DOHH2 (cell line): ENCODE results near the gene NTNG1.

ENCODE experiments used
- CTCF ChIP-seq: fragments of 200-600 bp; sonication (generic); IDR thresholded peaks from one replicate; pipeline ENCODE4 v1.5.1; 2014; ENCODE audit warnings: antibody characterized with exemption, mild to moderate bottlenecking, low read depth, low read length; ENCODE audit not compliant: poor library complexity, severe bottlenecking
- EZH2phosphoT487 ChIP-seq: fragments of 200-600 bp; sonication (generic); IDR thresholded peaks from 2 replicates; pipeline ENCODE4 v1.6.1; 2017; ENCODE audit warnings: borderline replicate concordance, mild to moderate bottlenecking, antibody characterized with exemption, low read length, moderate library complexity, mixed read lengths

DNA sequence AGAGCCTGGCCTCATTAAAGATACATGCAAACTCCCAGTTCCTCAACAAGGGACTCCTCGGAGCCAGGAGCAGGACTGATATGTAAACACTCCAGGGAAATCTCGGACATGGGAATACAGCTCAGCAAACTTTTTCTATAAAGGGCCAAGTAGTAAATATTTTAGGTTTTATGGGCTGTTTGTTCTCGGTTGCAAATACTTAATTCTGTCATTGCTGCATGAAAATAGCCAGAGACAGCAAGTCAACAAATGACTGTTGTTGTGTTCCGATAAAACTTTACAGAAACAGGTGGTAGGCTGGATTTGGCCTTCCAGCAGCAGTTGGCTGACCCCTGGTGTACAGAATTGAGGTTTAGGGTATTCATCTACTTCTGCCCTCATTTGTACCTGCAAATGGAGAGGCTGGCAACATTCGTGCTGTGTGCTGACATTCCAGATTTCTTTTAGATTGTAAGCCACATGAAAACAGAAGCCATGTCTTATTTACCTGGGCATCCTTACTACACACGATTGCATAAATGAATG is 360.3 kb downstream of the NTNG1 start:
- no peak for TF ChIP-seq CTCF
- TF ChIP-seq EZH2phosphoT487, result no peak
